ENCODE results near the gene CSNK1G1.

Gene CSNK1G1

DNA sequence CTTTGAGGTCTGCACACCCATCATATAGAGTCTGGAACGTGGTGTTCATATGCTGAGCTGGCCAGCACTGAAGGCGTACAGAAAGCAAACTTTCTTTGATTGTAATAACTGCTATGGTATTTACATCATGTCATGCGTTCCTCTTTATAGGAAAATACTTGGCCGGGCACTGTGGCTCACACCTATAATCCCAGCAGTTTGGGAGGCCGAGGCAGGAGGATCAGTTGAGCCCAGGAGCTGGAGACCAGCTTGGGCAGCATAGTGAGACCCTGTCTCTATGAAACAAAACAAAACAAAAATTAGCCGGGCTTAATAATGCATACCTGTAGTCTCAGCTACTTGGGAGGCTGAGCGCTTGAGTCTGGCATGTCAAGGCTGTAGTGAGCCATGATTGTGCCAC, 207.8 kb downstream of the CSNK1G1 start:
- Histone ChIP-seq H3K27me3 (peaks cover 13% of the 10 kb centered on the region), H3K4me3 (ENCODE audit: low read depth, low read length) (no peak overlapping the region), H3K36me3 (peaks cover 4% of the 10 kb centered on the region; the same call in 1 of the 2 replicates), H3K4me1 (peaks cover 11% of the 10 kb centered on the region), H3K9me3 (no peaks in the 10 kb centered on the region)
- DNase-seq: no peak
- TF ChIP-seq, protein P1, sequence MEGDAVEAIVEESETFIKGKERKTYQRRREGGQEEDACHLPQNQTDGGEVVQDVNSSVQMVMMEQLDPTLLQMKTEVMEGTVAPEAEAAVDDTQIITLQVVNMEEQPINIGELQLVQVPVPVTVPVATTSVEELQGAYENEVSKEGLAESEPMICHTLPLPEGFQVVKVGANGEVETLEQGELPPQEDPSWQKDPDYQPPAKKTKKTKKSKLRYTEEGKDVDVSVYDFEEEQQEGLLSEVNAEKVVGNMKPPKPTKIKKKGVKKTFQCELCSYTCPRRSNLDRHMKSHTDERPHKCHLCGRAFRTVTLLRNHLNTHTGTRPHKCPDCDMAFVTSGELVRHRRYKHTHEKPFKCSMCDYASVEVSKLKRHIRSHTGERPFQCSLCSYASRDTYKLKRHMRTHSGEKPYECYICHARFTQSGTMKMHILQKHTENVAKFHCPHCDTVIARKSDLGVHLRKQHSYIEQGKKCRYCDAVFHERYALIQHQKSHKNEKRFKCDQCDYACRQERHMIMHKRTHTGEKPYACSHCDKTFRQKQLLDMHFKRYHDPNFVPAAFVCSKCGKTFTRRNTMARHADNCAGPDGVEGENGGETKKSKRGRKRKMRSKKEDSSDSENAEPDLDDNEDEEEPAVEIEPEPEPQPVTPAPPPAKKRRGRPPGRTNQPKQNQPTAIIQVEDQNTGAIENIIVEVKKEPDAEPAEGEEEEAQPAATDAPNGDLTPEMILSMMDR (IDR thresholded peaks at IDR 0.05; ENCODE audit: low read depth, low read length): no peak

DNA sequence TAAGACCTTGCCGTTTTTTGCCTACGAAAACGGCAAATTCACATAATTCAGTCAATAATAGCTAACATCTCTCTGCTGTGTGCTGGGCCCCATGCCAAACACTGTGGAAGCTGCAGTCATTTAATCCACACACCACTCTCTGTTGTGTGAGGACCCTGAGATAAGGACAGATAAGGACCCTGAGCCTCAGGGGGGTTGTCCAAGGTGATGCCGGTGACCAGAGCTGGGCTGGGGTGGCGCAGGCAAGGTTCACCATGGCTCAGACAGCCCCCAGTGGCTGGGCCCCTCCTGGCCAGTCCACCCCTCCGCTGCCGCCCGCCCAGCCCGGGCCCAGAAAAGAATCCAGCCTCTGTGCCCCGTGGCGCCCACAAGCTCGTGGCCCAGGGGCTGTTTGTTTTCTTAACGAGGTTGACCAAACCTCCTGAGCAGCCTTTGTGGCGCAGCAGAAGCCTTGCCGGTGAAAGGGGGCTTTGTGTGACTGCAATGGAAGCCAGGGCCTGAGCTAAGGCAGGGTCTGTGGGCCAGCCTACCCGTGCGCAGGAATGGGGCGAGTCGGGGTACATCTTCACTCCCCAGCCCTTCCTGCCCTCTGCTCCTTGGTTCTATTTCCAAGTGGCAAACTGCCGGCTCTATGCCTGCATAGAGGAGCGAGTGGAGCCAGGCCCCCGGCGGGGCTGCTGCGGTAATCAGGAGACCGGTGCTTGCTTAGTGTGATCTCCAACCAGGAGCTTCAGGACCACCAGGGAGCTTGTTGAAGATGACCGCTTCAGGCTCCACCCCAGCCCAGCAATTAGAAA, 208.9 kb downstream of the CSNK1G1 start:
- no peaks in the 10 kb centered on the region for H3K9me3 ChIP-seq
- TF ChIP-seq, protein P1 (IDR thresholded peaks at IDR 0.05; ENCODE audit: low read depth, low read length): no peak; the same call in 1 of the 2 replicates
- peaks cover 11% of the 10 kb centered on the region for H3K4me1 ChIP-seq
- peaks cover 4% of the 10 kb centered on the region; the same call in 1 of the 2 replicates for H3K36me3 ChIP-seq
- peaks cover 5% of the 10 kb centered on the region for H3K27me3 ChIP-seq
- DNase-seq: peak; percentile 83
- H3K4me3 ChIP-seq (ENCODE audit: low read depth, low read length): peak overlapping the region; percentile 14

DNA sequence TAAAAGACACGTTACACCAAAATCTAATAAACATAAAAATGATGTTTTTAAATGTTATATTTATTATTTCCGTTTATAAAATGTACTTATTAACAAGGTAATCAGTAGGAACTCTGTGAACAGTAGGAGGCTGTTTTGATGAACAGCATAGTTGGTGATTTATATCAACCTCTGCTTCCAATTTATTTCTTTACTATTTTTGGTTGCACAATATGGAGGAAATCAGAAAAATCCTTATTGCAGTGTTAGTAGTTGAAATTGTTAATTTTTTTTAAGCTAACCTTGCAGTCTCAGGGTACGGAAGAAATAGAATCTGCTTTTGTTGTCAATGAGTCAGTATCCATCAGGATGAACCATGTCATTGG, 209.5 kb downstream of the CSNK1G1 start:
- Histone ChIP-seq H3K36me3 (peaks cover 4% of the 10 kb centered on the region; the same call in 1 of the 2 replicates), H3K27me3 (no peaks in the 10 kb centered on the region), H3K9me3 (no peaks in the 10 kb centered on the region), H3K4me1 (peaks cover 11% of the 10 kb centered on the region), H3K4me3 (ENCODE audit: low read depth, low read length) (peak overlapping the region; percentile 14)
- DNase-seq: no peak
- TF ChIP-seq, protein P1 (IDR thresholded peaks at IDR 0.05; ENCODE audit: low read depth, low read length): no peak

DNA sequence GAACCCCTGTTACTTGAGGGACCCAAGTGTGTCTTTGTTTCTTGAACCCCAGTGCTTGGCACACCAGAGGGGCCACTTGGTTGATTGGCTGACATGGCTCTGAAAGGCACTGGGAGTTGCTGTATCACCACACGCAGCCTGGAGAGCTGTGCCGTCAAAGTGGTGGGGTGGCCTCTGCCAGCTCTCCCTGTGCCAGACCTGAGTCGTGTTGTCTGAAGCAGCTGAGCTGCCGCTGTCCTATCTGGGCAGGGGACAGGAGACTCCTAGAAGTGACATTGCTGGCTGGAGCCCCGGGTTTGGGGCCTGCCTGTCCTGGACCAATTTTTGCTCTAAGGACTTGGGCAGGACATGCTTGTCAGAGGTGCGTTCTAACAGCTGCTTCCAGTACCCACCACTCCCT, 209.9 kb downstream of the CSNK1G1 start:
- H3K4me3 ChIP-seq (ENCODE audit: low read depth, low read length): no peak overlapping the region; the same call in 1 of the 2 replicates
- TF ChIP-seq, protein P1 (IDR thresholded peaks at IDR 0.05; ENCODE audit: low read depth, low read length): no peak
- peaks cover 5% of the 10 kb centered on the region; the same call in 1 of the 2 replicates for H3K36me3 ChIP-seq
- no peaks in the 10 kb centered on the region for H3K27me3 ChIP-seq
- peak; percentile 50 for DNase-seq
- H3K9me3 ChIP-seq: no peaks in the 10 kb centered on the region
- H3K4me1 ChIP-seq: peaks cover 11% of the 10 kb centered on the region

DNA sequence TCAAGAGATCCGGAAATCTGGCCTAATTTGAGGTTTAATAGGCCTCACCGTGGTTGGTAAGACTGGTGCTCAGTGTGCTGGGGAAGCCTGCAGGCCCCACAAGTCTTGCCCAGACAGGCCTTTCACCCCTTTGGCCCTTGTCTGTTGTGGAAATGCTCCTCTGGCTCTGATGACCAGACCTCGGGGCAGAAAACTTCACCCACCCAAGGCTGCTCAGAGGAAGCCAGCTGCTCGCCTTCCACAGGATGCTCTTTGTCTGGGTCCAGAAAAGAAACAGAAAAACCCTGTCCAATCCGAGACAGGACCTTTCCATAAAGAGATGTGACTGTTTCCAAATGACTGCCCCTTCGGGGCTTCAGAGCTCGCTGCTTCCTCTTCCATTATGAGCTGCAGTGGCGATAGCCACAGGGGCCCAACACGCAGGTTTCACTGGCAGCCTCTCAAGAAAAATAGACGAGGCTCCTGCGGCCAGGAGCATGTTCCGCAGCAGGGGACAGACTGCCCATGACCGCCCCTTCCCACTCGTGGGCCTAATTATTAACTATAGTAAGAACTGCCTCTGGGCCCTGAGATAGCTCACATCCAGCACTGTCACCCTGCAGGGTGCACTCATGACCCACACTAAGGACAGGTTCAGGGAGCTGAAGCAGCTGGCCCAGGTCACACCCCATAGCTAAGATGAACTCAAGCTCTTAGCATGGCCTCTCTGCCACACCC, 211.2 kb downstream of the CSNK1G1 start:
- H3K4me3 ChIP-seq (ENCODE audit: low read depth, low read length): no peak overlapping the region
- peaks cover 11% of the 10 kb centered on the region for H3K4me1 ChIP-seq
- no peaks in the 10 kb centered on the region for H3K27me3 ChIP-seq
- TF ChIP-seq, protein P1 (IDR thresholded peaks at IDR 0.05; ENCODE audit: low read depth, low read length): no peak
- H3K36me3 ChIP-seq: peaks cover 12% of the 10 kb centered on the region; the same call in 1 of the 2 replicates
- H3K9me3 ChIP-seq: no peaks in the 10 kb centered on the region
- no peak for DNase-seq

DNA sequence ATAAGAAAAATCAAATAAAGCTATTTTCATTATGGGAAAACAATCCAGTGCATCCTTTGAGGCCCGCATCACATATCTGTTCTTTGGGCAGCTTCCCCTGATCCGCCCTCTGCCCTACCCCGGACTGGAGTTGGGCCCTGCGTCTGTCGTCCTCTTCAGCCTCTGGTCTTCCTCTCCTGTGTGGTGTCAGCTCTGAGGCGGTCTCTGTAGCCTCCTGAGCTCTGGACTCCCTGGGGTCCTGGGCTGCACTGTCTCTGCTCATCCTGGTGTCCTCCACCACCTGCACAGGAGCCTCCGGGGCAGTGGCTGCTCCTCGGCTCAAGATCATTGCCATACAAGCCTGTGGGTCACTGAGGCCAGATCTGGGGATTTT, 211.8 kb downstream of the CSNK1G1 start:
- Histone ChIP-seq H3K4me1 (peaks cover 11% of the 10 kb centered on the region), H3K36me3 (peaks cover 12% of the 10 kb centered on the region; the same call in 1 of the 2 replicates), H3K4me3 (ENCODE audit: low read depth, low read length) (no peak overlapping the region), H3K9me3 (no peaks in the 10 kb centered on the region), H3K27me3 (no peaks in the 10 kb centered on the region)
- no peak for DNase-seq
- TF ChIP-seq, protein P1 (IDR thresholded peaks at IDR 0.05; ENCODE audit: low read depth, low read length): no peak

Measured in BE2C (cell line).